HT1080 (cell line): ENCODE results near the gene GIPC3. TPM values are rescaled to one million over a fixed set of nuclear protein-coding genes. Genes with fewer than 3 reads are reported as not detected.

Experiments
- DNase-seq: peaks from one replicate; pipeline ENCODE4 v3.0.0-alpha.2; 2015; ENCODE audit warnings: low read depth
- small RNA-seq: library from RNA; depleted of rRNA; stranded (forward); fragments of <200 nt; gene quantifications from one replicate; pipeline ENCODE3, GENCODE V24; 2014
- total RNA-seq: library from RNA; depleted of rRNA; stranded (reverse); fragments of >200 nt; shearing (Covaris generic); gene quantifications from 2 replicates; pipeline ENCODE4 v1.2.3, GENCODE V29; 2014; rRNA removed

GIPC3 gene
- total RNA-seq, 1 experiment from 2014 or later, result 0.02 TPM

- DNase-seq, result no peak
Observed at GRCh38 chr19:3636962-3637361, 51.7 kb downstream of the GIPC3 start.

GRCh38 chr19:3637621-3638020 is 52.3 kb downstream of the GIPC3 start:
- DNase-seq, result no peak

- no peak for DNase-seq
Observed at GRCh38 chr19:3638208-3639193, 53.2 kb downstream of the GIPC3 start.

- DNase-seq, result no peak
Observed at GRCh38 chr19:3639479-3639878, 54.2 kb downstream of the GIPC3 start.

GRCh38 chr19:3641515-3642269 is 56.4 kb downstream of the GIPC3 start:
- no peak for DNase-seq

- DNase-seq, result no peak
Observed at GRCh38 chr19:3642296-3642695, 57.0 kb downstream of the GIPC3 start.

Small RNAs within 50 kb of the gene (small RNA-seq; reads per million reads assigned to genes)
- not detected for gene AC005786.1

Other genes starting within 250 kb of the GIPC3 start
- 22.5 and 33.2 TPM in 2 replicates for gene NFIC, start 218.9 kb upstream of the GIPC3 start, total RNA-seq
- not detected in 2 replicates for gene SMIM24, start 105.0 kb upstream of the GIPC3 start, total RNA-seq
- gene SMIM44, start 102.0 kb upstream of the GIPC3 start, total RNA-seq, result not detected in 2 replicates
- 37.0 and 45.3 TPM in 2 replicates for gene DOHH, start 84.8 kb upstream of the GIPC3 start, total RNA-seq
- 60.9 and 73.5 TPM in 2 replicates for gene FZR1, start 79.2 kb upstream of the GIPC3 start, total RNA-seq
- 0.60 TPM in 1 of 2 replicates, not detected in the other for gene TEKTIP1, start 46.3 kb upstream of the GIPC3 start, total RNA-seq
- 109 and 132 TPM in 2 replicates for gene MFSD12, start 27.9 kb upstream of the GIPC3 start, total RNA-seq
- gene HMG20B, start 12.5 kb upstream of the GIPC3 start, total RNA-seq, result 57.1 and 69.3 TPM in 2 replicates
- 0.40 and 0.96 TPM in 2 replicates for gene TBXA2R, start 21.4 kb downstream of the GIPC3 start, total RNA-seq
- 27.8 and 33.4 TPM in 2 replicates for gene CACTIN, start 41.3 kb downstream of the GIPC3 start, total RNA-seq
- 8.9 and 15.5 TPM in 2 replicates for gene PIP5K1C, start 115.0 kb downstream of the GIPC3 start, total RNA-seq
- gene TJP3, start 122.9 kb downstream of the GIPC3 start, total RNA-seq, result 0.03 TPM in 1 of 2 replicates, not detected in the other
- gene APBA3, start 176.2 kb downstream of the GIPC3 start, total RNA-seq, result 16.9 and 19.3 TPM in 2 replicates
- gene MRPL54, start 177.2 kb downstream of the GIPC3 start, total RNA-seq, result 50.0 and 107 TPM in 2 replicates
- gene RAX2, start 186.8 kb downstream of the GIPC3 start, total RNA-seq, result not detected in 2 replicates
- gene MATK, start 200.9 kb downstream of the GIPC3 start, total RNA-seq, result not detected in 2 replicates